NCI-H1048 (cell line): ENCODE results near the gene CHST15.
"Not testable (repeated sequence)": the region's sequence is repeated elsewhere in the genome, so short reads cannot be mapped to it uniquely, and the experiment has no call there.

Experiments used
- DNase-seq: peaks from one replicate; lab custom pipeline; 2025; lab: John Stamatoyannopoulos, UW

CHST15 gene

GRCh38 chr10:124043310-124044142 lies 49.9 kb downstream of the CHST15 start:
- no peak for DNase-seq

- DNase-seq = no peak
Observed at GRCh38 chr10:124042656-124043309, 50.6 kb downstream of the CHST15 start.

DNA sequence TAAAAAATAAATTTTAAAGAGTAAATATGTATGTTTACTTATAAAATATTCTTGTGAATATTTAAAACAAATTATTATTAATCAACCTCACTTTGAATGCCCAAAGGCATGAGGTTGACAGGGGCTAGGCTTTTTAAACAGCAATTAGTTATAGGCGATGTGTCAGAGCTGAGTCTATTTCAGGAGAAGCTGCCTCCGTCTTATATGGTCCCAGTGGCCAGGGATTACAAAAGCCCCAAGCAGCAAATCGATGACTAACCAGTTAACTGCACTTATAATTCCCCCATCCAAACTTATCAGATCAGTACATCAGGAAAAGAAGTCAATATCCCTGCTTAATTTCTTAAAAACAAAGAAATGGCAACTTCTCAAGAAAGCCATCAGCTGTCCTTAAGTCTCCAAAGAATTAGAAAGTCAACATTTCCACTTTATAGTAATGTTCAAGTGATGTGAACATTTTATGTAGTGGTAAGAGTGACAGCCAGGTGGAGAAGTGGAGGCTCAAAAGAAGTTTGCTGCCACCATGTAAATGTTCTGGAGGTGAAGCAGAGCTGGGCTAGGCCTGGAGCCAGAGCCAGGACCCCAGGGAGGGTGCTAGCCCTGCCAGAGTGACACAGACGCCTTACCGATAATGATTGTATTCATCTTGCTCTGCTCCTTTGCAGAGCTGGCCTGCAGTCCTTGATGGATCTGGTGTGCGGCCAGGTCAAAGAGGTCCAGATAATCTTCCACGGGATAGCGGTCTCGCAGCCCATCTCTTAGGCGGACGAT lies 51.5 kb downstream of the CHST15 start:
- no peak for DNase-seq

DNA sequence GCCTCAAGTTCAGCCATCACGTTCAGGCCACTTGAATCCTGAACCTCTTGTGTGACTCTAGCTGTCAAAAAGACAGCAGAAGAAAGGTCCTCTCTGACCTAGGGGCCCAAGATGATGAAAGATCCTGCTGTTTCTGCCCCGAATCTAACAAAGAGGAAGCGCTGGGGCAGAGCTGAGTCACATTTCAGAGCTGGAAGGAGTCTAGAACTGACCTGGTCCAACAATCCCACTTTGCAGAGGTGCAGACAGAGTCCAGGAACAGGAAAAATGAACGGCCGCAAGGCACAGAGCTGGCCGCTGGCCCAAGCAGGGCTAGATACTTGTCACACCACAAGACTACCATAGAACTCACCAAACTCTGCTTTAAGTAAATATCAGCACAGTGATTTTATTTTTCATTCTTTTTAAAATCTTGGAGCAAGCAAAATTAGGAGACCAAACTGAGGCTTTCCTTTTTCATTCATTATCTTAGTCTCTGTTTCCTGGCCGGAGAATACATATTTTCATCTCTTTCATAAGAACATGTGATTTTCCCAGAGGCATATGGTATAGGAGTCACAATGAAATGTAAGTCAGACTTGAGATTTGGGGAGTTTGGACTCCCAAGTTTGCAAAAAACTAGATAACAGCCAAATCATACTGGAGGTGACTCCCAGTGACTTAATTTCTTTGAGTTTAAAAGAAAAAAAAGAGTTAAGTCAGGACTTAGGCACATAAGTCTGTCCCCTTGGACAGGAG lies 52.8 kb downstream of the CHST15 start:
- no peak for DNase-seq

- no peak for DNase-seq
Observed at GRCh38 chr10:124039483-124040013, 53.9 kb downstream of the CHST15 start.

GRCh38 chr10:124037784-124038183 lies 55.6 kb downstream of the CHST15 start:
- no peak for DNase-seq

GRCh38 chr10:124037286-124037685 lies 56.1 kb downstream of the CHST15 start:
- no peak for DNase-seq

DNA sequence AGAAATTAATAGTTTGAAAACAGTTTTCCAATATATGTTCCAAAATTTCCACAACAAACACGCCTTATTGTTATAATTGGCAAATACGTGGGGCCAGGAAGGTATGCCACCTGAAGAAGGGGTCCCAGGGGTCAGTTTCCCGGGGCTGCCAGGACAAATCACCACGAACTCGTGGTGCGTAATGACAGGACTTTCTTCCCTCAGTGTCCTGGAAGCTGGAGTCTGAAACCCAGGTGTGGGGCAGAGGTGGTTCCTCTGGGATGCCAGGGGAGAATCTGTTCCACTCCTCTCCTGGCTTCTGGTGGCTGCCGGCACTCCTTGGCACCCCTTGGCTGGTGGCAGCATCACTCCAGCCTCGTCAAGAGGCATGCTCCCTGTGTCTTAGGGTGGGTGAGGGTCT lies 56.7 kb downstream of the CHST15 start:
- no peak for DNase-seq

DNA sequence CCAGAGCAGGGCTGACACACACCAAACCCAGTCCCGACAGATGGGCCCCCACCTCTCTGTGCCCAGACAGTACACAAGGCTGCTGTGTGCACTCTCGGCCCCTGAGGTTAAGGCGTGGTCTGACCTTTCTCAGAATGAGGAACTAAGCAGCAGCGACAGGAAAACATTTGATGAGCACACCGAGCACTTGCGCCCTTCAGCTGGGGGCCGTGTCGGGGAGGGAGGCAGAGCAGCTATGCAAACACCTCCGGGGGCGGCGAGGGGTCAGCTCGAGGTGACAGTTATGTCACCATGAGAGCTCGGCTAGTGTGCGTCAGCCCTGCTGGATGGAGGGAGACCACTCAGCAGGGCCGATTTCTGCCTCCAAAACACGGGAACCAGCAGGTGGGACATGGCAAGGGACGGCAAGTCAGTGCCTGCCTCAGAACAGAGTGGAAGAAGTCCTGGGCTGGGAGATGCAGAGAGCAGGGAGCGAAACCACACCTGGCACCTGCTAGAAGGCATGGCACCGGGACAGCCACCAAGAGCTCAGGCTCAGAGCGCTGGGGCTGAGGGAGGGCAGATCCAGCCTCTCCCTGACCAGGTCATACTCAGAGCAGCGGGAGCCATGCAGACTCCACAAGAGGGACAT lies 57.4 kb downstream of the CHST15 start:
- no peak for DNase-seq

DNA sequence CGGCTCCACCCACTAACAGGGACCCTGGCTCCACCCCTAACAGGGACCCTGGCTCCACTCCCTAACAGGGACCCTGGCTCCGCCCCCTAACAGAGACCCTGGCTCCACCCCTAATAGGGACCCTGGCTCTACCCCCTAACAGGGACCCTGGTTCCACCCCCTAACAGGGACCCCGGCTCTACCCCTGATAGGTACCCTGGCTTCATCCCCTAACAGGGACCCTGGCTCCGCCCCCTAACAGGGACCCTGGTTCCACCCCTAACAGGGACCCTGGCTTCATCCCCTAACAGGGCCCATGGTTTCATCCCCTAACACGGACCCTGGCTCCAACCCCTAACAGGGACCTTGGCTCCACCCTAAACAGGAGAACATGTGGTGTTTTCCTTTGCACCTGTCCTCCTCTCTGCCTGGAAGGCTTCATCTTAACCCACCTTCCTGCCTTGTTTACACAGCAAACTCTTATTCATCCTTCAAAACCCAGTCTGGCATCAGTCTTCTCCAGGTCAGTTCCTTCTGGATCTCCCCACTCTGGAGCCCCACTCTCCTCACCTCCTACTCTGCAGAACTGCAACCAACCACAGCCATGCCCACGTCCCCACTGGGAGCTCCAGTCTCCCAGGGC lies 58.0 kb downstream of the CHST15 start:
- no peak for DNase-seq

DNA sequence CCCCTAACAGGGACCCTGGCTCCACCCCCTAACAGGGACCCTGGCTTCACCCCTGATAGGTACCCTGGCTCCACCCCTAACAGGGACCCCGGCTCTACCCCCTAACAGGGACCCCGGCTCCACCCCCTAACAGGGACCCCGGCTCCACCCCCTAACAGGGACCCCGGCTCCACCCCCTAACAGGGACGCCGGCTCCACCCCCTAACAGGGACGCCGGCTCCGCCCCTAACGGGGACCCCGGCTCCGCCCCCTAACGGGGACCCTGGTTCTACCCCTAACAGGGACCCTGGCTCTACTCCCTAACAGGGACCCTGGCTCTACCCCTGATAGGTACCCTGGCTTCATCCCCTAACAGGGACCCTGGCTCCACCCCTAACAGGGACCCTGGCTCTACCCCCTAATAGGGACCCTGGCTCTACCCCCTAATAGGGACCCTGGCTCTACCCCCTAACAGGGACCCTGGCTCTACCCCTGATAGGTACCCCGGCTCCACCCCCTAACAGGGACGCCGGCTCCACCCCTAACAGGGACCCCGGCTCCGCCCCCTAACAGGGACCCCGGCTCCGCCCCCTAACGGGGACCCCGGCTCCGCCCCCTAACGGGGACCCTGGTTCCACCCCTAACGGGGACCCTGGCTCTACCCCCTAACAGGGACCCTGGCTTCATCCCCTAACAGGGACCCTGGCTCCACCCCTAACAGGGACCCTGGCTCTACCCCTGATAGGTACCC lies 58.7 kb downstream of the CHST15 start:
- not testable (repeated sequence) for DNase-seq

GRCh38 chr10:124033887-124034218 lies 59.5 kb downstream of the CHST15 start:
- no peak for DNase-seq

- no peak for DNase-seq
Observed at GRCh38 chr10:124032971-124033886, 60.2 kb downstream of the CHST15 start.

DNA sequence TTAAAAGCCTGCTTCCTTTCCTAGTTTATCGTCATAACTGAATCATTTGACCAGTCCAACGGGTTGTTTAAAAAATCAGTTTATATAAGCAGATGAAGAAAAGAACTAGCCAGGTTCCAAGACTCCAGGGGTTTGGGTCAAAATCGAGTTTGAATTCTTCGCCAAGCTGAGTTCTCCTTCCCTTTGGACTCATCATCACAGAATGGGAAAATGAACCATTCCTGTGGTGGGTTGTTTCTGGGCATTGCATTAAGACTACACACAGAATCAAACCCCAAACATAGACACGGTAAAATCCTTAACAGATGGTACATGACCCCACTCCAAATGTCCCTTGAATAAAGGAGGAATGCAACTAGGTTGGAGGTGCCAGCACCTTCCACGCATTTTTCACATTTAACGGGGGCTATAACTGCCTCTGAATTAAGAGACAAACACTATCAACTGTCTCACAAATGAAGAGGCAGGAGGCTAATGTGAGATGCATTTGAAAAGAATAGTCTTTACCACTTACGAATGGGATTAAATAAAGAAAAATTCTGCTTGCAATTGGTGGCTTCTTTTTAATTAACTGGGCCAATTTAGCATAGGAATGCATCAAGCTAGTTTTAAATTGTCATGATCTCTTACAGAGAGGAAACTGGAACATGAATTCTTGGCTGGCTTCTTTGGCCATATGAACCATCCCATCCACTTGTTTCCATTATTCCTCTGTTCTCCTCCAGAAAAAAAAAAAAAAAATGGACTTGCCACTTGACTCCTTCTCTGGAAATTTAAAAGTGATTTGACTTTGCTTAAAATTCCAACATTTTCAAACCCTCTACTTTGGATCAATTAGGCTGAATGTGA lies 61.1 kb downstream of the CHST15 start:
- DNase-seq = no peak

DNA sequence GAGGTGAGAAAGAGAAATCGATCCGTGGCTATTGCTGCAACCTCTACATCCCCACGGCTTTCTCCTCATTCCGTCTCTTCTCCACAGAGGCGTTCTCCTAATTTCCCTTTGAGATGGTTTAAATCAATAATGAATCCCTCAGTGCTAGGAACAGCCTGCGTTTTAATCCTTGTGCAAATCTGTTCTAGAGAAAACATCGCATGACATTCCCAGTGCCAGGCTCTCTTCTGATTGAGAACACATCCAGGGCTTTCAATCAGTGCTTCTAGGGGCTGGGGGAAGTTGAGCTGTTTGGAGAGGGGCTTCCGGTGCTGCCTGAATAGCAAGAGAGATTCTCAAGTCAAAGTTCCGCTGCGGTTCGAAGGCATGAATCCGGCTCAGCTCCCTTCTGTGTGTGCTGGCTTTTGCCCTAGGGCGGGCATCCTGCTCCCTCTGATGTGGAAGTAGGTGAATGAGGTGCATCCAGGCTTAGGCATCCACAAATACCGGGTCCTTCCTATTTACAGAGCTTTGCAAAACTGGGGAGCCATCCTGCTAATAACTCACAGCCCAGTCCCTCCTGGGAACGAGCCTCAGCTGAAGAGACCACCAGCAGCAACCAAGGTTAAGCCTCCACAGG lies 62.8 kb downstream of the CHST15 start:
- no peak for DNase-seq

GRCh38 chr10:124030061-124030460 lies 63.3 kb downstream of the CHST15 start:
- no peak for DNase-seq

DNA sequence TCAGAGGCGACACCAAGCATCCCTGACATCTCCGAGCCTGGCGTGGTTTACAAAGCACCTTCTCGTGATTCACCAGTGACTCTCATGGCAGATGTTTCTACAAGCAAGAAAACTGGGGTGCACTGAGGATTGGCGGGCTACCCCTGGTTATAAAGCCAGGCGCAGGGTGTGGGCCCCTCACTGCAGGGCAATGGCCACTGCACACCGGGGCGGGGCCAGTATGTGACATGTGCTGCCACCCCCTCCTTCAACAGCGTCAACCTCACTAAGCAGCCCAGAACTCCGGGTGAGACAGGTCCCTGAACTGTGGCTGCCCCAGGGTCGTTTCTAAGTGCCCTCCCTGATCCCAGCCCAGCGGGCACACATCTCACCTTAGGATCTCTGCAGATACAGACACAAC lies 63.8 kb downstream of the CHST15 start:
- DNase-seq = no peak
